GM19467 (cell line): ENCODE data around the gene C14orf132.

Source experiments
- ATAC-seq: cut with Tn5 transposase; IDR thresholded peaks from one replicate; pipeline ENCODE4 v1.9.1; 2021; ENCODE audit warnings: mild to moderate bottlenecking, moderate library complexity; ENCODE audit not compliant: unreplicated experiment

C14orf132 gene

DNA sequence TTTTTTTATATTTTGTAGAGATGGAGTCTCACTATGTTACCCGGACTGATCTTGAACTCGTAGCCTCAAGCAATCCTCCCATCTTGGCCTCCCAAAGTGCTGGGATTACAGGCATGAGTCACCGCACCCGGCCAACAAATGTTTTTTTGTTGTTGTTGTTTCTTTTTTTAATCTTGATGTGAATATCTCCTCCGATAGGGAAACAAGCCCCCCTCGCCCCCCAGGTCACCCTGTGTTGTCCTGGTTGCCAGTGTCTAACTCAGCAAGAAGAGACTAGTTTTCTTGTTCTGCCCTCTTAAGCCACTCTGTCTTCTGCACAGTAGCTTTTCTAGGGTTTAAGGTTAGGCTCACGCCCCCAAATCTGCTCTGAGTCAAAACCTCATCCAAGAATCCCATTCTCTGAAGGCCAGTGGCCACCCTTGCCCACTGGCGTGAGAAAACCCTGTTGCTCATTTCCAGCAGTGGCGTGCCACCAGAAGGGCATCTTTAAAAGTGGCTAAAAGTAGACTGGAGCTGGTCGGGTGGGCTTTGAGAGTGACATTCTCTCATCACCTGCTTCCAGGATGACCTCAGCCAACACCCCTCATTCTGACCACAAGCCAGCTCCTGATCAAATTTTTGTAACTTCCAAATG, 42.7 kb downstream of the C14orf132 start:
- no peak for ATAC-seq

DNA sequence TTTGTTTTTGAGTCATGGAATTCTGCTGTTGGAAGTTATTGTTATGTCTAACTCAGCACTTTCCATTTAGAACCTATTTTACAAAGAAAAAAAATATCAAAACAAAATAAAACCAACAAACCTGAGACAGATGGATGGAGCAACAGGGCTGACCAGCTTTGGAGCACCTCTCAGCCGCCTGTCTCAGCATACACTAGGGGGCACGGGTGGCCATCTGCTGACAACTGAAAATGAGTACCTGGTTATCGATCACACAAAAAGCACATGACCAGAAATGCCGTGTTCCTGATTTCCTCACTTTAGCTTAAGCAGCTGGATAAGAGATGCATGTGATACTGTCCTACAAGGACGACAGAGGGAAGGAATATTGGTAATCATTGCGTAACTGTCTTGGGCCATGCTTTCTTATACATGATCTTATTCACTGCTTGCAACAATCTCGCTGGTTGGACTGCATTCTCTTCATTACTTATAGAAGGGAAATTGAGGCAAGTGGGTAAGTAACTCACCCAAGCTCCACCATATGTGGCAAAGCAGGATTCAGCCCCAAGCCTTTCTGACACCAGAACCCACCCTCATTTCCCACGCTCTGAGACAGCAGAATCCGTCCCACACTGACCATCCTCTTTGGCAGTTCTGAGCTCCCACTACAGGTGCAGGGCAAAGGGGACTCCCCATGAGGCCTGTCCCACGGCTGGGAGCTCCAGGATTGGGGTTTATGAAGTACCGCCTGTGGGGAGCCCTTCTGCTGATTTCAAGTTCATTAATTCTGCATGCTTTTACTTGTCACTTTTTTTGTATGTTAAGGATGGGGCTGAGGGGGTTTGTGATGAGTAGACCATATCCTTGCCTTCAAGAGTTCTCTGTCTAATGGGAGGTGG, 43.5 kb downstream of the C14orf132 start:
- ATAC-seq: no peak

GRCh38 chr14:96083667-96084320, 44.6 kb downstream of the C14orf132 start:
- no peak for ATAC-seq

DNA sequence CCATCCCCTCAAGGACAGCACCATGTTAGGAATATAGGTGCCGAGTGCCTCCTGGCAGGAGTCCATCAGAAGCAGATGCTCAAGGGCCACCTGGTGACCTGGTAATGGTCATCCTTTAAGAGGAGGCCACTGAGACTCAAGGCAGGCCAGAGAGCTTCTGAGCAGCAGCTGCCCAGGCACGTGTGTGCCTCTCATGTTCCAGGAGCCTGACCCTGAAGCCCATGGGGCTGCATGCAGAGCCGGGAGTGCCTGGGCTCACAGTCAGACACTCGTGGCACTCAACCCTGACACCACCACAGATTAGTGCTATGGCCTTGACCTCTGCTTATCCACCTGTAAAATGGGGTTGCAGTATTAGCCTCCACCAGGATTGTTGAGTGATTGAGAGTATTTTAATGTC, 45.6 kb downstream of the C14orf132 start:
- no peak for ATAC-seq

DNA sequence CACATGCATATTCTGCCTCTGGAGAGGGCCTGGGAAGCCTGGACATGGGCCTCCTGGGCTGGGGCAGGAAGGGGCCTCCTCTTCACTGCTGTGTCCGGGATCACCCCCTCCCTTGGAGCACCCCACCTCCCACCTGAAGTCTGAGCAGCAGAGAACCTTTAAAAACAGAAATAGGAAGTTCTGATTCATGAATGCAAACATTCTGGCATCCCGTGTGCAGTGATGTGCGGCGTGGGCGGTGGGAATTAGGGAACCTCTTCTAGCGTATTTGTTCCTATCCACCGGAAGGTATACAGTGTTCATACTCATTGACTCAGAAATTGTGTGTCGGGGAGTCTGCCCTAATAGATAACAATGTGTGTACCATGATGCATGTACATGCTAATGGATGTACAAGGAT, 46.2 kb downstream of the C14orf132 start:
- ATAC-seq: no peak

- ATAC-seq: no peak
Observed at GRCh38 chr14:96086032-96086431, 46.9 kb downstream of the C14orf132 start.

DNA sequence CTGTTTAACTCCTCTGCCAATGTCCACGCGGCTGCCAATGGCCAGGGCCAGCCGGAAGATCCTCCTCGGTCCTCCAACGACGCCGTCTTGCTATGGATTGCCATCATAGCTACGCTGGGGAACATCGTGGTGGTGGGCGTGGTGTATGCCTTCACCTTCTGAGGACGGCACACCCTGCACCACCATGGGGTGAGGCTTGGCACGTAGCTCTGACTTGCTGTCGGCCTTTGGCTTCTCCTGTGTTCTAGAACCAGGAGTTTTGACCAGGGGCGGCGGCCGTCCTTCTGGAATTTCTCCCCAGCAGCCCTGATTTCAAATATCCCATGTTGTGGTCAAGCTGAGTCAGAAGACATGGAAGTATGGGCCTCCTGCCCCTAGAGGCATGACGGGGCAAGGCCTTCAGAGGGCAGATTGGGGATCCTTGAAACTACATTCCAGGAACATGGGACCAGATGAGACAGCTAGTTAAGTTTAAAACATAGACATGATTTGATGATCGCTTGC, 47.5 kb downstream of the C14orf132 start:
- no peak for ATAC-seq

DNA sequence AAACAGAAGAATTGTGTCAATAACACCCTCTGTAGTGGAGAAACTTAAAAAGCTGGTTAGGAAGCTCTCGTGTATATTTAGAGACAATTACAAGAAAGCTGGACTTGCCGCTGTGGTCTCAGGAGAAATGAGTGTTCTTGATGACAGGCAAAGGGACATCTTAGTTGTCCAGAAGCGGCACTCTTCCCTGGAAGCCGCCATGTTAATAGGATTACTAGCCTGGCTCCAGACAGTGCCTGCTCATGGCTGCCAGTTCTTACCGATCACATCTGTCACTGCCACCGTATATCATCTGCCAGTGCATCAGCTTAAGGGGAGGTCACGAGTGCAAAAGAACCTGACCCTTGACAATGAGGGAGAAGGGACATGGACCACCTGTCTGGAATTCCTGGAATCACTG, 48.9 kb downstream of the C14orf132 start:
- ATAC-seq: no peak

- no peak for ATAC-seq
Observed at GRCh38 chr14:96088481-96088880, 49.3 kb downstream of the C14orf132 start.

- no peak for ATAC-seq
Observed at GRCh38 chr14:96088911-96089310, 49.7 kb downstream of the C14orf132 start.

DNA sequence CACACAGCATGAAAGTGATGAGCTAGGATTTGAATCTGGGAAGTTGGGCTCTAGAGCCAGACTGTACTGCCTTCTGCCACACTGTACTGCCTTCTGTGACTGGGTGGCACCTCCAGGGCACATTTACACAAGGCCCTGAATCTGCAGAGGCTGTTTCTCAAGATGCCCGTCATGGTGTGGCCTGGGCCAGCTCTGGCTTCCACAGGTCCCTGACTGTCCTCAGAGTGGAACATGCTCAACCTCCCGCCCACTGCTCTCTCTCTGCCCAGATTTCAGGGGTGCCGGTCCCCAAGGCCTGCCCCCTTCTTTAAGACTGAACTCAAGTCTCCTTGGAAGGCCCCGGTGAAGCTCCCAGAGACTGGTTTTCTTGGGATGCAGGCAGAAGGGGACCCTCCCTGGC, 50.2 kb downstream of the C14orf132 start:
- no peak for ATAC-seq

- ATAC-seq: no peak
Observed at GRCh38 chr14:96090441-96091148, 51.4 kb downstream of the C14orf132 start.

DNA sequence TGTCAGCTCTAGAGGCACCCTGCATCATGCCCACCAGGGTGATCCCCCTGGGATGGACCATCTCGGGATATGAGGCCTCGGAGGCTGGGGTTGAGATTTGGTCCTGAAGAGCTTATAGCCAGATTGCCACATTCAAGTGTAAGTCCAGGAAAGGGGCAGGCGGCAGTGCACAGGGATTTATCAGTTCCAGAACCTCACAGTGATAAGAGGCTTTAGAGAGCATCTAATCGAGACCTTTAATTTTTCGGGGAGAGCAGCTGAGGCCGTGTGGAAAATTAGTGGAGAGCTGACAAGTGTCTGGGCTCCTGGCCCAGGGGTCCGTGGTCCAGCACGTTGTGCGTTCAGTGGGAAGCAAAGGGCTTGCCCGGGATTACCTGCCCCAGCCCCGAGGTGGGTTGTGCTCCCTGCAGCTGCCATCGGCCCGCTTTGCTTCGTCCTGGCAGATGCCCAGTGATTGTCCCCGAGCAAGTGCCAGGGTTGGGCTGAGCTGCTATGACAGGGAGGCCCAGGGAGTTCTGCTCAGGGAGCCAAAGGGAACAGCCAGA, 52.1 kb downstream of the C14orf132 start:
- no peak for ATAC-seq

- ATAC-seq: no peak
Observed at GRCh38 chr14:96091941-96092411, 52.8 kb downstream of the C14orf132 start.

DNA sequence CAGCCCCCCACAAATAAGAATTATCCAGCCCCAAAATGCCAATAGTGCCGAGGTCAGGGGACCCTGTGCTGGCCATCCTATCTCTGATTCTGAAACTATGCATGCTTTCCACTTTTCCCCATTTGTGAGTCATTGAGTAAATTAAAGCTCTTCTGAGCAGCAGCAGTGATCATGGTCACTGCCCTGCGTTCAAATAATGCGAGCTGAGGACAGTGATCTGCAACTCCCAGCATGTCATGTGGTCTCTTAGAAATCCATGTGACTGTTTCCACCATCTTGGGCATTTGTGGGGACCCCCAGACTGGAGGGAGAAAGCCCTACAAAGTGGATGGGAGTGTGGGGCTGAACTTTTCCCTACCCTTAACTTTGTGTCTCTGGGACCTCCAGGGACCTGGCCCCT, 53.8 kb downstream of the C14orf132 start:
- ATAC-seq: no peak

DNA sequence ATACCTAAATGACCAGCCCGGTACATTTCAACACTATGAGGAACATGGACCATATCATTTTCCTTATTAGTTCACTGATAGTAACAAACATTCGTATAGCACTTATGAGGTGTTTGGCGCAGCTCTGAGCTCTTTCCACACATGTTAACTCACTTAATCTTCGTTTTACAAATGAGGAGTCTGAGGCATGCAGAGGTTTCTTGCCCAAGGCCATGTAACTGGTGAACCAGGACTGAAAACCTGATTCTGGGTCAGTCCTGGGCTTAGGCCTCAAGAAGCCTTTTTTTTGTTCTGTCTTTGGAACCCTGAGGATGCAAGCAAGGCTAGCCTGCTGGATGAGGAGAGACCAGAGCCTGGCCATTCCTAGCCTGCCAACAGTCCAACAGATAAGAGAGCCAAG, 55.0 kb downstream of the C14orf132 start:
- no peak for ATAC-seq

- ATAC-seq: no peak
Observed at GRCh38 chr14:96094656-96095055, 55.5 kb downstream of the C14orf132 start.

DNA sequence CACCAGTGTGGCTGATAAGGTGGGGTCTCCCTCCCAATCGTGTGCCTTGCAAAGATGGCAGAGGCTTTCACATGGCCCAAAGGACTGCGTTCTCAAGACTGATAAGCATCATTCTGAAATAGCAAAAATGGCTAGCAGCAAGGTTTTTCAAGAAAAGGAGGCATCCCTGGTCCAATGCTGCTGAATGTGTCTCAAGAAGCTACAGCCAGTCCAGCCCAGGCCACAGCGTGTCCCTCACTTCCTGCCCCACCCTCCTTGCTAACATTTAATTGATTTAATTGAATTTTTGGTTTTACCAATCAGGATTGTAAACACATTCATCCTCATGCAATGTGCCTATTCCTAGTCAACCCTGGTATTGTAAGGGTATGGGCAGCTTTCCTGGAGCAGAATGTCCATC, 55.9 kb downstream of the C14orf132 start:
- no peak for ATAC-seq

DNA sequence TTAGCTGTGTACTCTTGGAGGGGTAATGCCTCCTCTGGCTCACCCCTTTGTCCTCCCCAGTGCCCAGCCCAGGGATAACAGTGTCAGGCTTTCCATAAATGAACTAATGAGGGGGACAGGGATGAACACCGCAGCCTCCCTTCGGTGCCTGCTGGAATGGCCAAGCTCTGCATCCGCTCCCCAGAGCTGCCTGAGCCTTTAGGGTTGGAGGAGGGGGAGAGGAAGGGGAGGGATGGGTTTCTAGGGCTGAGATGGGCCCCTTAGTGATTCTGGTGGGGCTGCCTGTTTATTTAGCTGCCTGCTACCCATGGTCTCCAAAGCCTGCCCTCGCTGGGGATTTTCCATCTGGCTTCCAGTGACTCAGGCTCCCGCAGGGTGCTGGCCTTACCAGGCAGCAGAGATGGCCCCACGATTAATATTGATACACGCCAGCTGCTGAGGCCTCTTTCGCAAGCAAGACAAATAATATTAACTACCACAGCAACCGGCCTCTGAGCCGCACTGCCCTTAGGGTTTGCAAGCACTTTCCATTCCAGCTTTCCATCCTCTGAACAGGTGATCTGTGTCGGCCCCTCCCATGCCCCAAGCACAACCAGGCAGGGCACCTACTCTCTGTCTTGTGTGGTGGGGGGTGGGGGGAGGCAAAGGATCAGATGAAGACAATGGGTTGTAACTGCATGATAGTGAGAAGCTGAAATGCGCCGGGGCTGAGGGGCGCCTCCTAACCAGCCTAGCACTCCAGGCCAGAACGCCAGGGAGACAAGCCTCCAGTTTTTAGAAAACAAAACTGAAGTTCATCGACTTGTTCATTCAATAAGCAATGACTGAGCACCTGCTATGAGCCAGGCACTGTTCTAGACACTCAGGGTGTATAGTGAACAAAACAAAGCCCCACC, 56.7 kb downstream of the C14orf132 start:
- no peak for ATAC-seq
